ENCODE results near the gene SLC15A2.

- TF ChIP-seq POLR2A (IDR thresholded peaks at IDR 0.05) = no peak
- TF ChIP-seq CTCF (IDR thresholded peaks at IDR 0.05) = no peak
Observed at GRCh38 chr3:121885386-121885785, 8.8 kb upstream of the SLC15A2 start.

Data from Peyer's patch (tissue), 4 donors.